ENCODE results near the gene MMP25.

GRCh38 chr16:3029491-3030221 lies 16.7 kb upstream of the MMP25 start:
- TF ChIP-seq CTCF (IDR thresholded peaks at IDR 0.05) = no peak
- no peak for TF ChIP-seq POLR2A (IDR thresholded peaks at IDR 0.05)
